ENCODE measurements around the gene SRPX.

DNA sequence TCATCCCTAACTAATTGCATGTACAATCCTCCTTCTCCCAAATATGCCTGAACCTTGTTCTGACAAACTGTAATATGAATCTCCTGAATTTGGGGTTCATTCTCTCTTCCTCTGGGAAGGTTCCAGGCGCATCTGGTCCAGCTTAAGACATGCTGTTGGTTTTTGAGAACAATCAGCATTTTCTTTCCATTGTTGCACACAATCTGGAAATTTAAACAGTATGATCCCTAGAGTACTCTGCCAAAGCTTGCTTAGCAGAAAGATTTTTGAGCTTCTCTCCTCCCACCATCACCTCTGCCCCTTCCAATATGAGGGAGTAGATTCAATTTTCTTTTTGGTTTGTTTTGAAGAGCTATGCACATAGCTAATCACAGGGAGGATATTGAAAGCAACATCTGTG is 50.1 kb downstream of the SRPX start:
- TF ChIP-seq CTCF (IDR thresholded peaks at IDR 0.05; ENCODE audit: poor library complexity) (no peak), EZH2phosphoT487 (IDR thresholded peaks at IDR 0.05; ENCODE audit: low read depth, severe bottlenecking, unreplicated experiment) (no peak), EZH2 (IDR thresholded peaks at IDR 0.05; ENCODE audit: borderline replicate concordance) (no peak)
